SH-SY5Y (cell line): ENCODE results near the gene ROBO3.

ENCODE experiments used
- GATA2 ChIP-seq: IDR thresholded peaks from 2 replicates; pipeline ENCODE4 v1.6.1; 2011; ENCODE audit warnings: mild to moderate bottlenecking, low read depth, low read length
- GATA3 ChIP-seq: IDR thresholded peaks from 2 replicates; pipeline ENCODE4 v1.6.1; 2011; ENCODE audit warnings: low read depth, mild to moderate bottlenecking, low read length, moderate library complexity

The ROBO3 gene

DNA sequence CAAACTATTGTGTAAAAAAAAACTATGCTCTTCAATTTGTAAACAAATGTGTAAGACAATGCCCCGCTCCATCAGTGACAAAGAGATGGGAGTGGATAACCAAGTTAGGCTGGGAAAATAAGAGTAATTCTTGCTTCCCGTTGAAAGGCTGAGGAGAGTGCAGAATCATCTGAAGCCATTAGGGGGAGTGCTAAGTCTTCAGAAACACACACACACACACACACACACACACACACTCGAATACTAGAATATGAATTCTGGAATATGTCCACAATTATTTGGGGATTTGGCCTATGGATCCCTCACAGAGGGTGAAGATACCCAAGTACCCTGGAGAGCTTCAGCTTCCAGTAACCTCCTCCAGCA is 27.8 kb upstream of the ROBO3 start:
- TF ChIP-seq GATA3 (no peak), GATA2 (no peak)

DNA sequence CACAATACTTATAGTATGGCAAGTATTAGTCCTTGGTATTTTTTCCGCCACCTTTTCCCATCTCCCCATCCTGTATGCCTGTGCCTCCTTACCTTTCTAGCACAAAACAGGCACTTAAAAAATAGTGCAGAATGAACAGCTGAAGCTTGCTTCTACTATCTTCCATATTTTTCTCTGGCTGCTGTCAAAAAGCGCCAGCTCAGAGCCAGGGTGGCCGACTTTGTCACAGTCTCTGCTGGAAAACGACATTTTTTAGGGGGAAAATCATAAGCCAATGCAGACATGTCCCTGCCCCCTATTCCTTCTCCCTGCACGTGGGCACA is 26.5 kb upstream of the ROBO3 start:
- no peak for TF ChIP-seq GATA3
- TF ChIP-seq GATA2, result no peak

DNA sequence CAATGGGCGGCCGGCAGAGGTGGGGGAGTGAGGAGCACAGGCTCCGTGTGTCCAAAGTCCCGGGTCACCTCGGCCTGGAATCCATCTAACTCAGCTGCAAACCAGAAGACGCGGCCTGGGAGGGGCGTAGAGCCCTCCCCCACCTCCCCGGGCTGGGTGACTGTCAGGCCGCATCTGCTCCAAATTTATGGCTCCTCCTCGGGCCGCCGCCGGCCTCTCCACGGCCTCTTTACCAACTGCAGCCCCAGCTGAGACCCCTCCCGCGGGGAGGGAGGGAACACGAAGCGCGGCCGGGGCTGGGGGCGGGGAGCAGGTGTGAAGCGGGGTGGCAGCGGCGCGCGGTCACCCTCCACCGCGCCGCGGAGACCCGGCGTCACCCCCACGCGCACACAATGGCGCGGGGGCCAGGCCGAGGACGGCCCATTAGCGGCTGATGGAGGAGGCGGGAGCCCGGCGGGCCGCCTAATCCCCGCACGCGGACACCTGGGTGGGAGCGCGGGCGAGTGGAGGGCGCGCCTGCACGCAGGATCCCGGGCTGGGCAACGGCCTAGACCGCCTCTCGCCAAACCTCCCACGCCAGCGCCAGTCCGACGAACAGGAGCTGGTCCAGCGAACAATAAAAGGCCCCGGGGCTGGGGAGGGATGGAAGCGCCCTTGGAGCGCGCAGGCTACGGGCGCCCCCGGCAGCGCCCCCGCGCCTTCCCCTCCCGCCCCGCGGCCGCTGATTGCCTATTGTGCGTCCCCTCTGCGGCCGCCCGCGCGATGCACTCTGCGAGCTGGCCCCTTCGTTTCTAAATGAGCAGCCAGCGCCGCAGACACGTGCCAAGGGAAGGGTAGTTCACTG is 25.9 kb upstream of the ROBO3 start:
- TF ChIP-seq GATA3, result no peak
- no peak for TF ChIP-seq GATA2

DNA sequence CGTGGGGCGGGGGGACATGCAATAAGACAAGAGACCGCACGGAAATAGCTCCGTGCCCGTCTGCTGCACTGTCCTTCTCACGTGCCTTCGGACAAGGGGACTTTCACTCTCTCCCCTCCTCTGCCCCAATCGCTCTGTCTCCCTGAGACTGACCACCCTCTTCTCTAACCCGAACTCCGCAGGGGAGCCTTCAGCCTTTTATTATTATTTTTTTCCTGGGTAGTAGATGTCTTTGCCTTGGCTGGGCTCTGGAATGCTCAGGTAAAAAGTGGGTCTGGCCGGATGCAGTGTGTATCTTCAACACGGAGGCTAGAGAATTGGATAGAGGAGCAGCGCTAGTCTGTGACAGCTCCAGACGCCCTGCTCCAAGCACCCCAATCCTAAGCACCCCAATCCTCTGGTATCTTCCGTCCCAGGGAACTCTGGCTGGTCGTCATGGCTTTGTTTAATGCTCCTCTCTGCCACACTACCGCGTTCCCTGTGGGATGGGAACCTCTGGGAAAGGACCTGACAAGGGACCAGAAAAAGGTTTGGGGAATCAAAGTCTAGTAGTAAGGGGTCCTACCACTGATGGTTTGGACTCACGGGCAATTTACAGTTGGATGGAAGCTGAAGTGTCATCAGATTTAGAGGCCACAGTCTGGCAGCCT is 25.1 kb upstream of the ROBO3 start:
- TF ChIP-seq GATA2 (no peak), GATA3 (no peak)

DNA sequence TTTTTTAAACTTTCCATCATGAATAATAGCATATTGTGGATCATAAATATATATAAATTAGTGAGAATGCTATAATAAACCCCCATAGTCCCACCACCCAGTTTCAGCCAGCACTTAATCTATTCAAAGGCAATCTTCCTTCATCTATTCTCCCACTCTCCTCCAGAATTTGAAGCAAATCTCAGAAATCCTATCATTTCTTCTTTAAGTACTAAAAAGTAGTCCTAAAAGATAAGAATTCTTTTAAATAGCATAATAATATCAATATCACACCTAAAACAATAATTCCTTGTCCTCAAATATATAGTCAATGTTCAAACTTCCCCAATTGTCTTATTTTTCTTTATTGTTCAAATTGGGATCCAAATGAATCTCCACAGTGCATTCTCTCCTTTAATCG is 24.6 kb upstream of the ROBO3 start:
- no peak for TF ChIP-seq GATA2
- no peak for TF ChIP-seq GATA3

DNA sequence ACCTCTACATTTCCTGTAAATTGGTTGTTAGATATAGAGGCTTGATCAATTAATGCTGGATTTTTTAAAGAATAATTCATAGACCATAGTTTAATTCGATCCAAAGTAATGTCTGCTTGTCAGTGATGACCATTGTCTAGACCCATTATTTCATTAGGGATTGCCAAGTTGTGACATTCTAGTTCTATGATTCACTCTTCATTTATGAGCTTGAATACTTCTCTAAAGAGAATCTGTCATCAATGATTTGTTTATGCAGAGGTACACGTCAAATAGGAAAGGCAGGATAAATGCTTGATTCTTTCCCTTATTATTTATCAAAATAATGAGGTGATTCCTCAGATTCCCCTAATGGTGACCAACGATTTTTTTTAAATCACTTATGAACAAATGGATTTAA is 24.0 kb upstream of the ROBO3 start:
- TF ChIP-seq GATA3, result no peak
- no peak for TF ChIP-seq GATA2

DNA sequence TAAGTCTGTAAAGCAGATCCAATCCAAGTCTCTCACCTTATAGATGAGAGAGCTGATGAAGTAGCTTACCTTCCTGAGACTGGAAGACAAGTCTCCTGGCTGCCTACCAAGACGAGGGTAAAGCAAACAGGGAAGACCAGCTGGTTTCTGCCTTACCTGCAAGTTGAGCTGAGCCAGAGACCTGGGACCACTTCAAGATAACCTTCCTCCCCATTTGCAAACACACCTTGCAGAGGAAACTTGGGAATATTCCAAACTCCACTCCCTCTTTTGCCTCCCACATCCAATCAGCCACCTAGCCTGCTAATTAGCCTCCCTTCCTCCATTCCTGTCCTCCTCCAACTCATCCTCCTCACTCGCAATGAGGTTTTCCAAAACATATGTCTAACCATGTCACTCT is 23.4 kb upstream of the ROBO3 start:
- TF ChIP-seq GATA3, result no peak
- no peak for TF ChIP-seq GATA2

DNA sequence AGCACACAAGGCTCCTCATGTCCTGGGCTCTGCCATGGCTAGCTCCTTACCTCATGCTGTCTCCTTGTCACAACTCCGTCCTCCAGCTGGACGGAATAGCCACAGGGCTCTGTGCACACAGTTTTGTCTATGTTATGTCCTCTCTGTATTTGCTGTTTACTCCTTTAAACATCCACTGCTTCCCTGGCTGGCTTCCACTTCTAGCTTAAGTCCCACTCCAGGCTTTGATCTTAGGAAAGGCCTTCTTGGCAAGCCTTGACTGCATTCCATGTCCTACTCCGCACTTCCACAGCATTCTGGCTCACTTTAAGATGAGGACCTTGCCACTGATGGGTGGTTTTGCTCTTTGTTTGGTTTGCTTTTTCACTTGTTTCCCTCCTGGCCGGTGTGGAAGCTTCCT is 22.9 kb upstream of the ROBO3 start:
- no peak for TF ChIP-seq GATA3

DNA sequence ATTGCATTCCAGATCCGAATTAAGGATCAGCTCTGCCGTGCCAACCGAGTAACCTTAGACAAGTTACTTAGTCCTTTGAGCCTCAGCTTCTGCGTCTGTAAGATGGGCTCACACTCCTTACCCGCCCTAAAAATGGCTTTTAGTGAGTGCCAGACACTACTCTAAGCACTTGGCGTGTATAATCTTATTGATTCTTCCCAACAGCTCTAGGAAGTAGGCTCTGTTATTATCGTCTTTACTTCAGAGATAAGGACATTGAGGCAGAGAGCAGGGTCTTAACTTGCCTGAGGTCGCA is 21.7 kb upstream of the ROBO3 start:
- no peak for TF ChIP-seq GATA3
- no peak for TF ChIP-seq GATA2

DNA sequence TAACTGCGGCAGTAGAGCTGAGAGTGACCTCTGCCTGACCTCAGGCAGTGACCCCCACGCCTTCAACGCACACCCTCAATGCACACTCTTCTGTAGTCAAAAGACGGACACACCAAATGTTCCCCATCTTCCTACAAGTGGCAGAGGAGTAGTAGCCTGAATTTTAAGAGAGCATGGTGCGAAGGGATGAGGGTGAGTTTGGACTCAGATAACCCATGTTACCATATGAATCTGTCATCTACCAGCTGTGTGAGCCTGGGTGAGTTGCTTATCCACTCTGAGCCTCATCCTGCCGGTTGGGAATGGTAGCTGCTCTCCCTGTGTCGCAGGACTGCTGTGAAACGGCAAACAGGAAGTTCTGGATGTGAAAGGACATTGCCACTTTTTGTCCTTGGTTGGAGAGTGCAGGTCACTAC is 20.6 kb upstream of the ROBO3 start:
- no peak for TF ChIP-seq GATA2
- TF ChIP-seq GATA3, result no peak

DNA sequence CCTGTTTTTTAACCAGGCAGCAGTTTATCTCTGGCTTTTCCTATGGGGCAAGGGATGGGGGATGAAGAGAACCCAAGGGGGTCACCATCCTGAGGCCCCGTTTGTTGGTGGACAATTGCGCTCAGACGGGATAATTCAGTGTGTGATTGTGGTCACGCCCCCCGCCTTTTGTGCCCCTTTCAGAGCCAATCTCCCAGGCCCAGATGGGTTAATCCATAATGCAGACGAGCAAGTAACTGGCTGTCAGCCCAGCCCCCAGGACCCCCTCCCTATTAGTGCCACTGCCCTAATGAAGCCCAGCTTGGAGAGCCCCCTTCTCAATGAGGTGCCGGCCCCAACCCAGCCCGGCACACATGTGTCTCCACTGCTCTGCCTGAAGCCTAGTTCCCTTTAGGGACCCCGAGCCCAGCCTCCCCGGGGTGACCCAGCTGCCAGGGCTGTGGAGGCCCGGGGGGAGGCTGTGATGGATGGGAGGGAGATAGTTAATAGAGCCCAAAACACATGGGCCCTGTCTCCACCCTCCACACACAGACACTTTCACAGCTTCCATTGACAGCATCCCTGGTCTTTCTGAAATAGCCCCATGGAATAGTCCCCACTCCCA is 19.1 kb upstream of the ROBO3 start:
- TF ChIP-seq GATA3 (no peak), GATA2 (no peak)

DNA sequence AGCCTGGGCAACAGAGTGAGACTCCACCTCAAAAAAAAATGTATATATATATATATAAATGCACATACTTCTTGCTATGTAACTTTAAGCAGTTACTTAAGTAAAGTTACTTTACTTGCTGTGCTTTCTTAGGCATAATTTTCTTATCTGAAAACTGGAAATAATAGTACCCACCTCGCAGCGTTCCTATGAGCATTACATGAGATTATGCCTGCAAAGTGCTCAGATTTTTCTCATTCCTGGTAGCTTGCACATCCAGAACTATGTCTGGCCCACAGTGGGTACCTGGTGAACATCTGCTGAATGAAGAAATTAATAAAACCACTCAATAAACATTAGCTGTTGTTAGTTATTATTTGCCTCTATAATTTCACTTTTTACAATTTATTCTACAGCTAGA is 6.1 kb upstream of the ROBO3 start:
- TF ChIP-seq GATA3, result no peak
- no peak for TF ChIP-seq GATA2

DNA sequence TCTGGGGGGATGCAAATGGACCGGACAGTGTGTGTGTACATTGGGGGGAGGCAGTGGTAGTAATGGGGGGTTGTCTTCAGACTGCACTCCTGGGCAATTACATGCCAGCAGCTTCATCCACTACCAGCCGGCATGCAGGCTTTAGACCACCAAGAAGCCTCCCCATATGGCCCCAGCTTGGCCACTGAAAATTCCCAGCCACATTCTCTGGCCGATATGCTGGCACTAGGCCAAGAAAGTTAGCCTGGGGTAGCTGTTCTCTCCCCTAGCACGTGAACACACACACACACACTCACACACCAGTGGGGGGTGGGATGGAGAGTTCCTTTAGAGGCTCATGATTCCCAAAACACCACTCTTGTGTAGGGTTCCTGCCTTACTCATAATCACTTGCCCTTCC is 3.6 kb upstream of the ROBO3 start:
- TF ChIP-seq GATA3 (no peak), GATA2 (no peak)

DNA sequence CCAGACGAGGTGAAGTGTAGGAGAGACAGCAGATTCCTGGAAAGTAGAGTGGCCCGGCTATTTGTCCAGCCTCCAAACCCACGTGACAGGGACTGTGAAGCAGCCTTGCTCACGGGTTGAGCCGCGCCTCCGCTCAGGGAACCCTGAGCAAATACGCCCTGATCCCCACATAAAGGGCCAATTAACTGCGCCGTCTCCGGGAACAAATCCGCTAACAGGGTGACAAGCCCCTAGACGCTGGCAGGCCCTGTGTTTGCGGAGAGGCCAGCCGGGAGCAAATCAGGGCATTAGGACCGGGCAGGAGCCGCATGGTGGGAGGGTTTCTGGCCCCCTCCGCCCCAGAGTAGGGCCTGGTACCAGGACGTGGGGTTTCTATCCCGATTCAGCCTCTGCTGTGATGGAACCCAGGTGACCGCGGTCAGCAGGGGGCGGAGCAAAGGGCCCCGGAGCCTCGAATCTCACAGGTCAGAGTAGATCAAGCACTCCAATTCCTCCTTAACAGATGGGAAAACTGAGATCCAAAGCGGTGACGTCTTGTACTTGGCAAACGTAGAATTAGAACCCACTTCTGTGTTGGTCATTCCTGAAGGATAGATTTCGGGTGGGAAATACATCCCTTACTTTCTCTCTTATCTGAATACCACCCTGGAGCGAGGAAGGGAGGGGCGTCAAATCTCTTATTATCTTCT is 2.0 kb upstream of the ROBO3 start:
- TF ChIP-seq GATA2, result no peak
- TF ChIP-seq GATA3, result no peak

DNA sequence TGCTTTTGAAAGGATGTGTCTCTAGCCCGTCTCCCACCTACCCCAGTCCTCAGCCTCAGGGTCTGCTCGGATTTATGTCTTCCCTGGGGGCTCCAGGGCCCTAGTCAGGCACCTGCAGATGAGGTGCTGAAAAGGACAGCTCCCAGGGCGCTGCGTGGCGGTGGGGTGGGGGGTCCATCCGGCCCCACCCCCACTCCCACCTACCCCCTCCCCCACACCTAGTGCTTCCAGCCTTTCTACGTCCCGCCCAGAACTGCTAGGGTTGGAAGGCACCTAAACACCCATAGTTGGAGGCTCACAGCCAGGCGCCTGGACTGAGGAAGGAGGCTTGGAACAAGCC is 1.4 kb upstream of the ROBO3 start:
- TF ChIP-seq GATA3, result no peak
- TF ChIP-seq GATA2, result no peak
